ENCODE results near the gene GALNT8. TPM values are rescaled to one million over a fixed set of nuclear protein-coding genes. Genes with fewer than 3 reads are reported as not detected.

GALNT8 gene
- total RNA-seq, 2 experiments from 2014 or later = 0.97 to 1.3 TPM

- Mint-ChIP-seq H3K27ac (no peak overlapping the region), H3K36me3 (peaks cover 3% of the 10 kb centered on the region), H3K4me1 (ENCODE audit: low read depth) (no peaks in the 10 kb centered on the region), H3K4me3 (no peak overlapping the region), H3K9me3 (peaks cover 6% of the 10 kb centered on the region), H3K27me3 (peaks cover 3% of the 10 kb centered on the region)
- POLR2A ChIA-PET = no interaction called here
- intact Hi-C loops (cut with micrococcal nuclease) = no loop called here
- CTCF ChIA-PET = interaction anchor here (1.5 kb wide), 1 partner anchor 68 kb away, joined by 3 read pairs; no protein-coding TSS in a partner anchor
- DNase-seq = no peak
Measured at GRCh38 chr12:4786795-4787194, 66.6 kb downstream of the GALNT8 start.

GRCh38 chr12:4787965-4788364 is 67.8 kb downstream of the GALNT8 start:
- H3K27ac Mint-ChIP-seq = no peak overlapping the region
- CTCF ChIA-PET = no interaction called here

GRCh38 chr12:4789776-4790175 is 69.6 kb downstream of the GALNT8 start:
- no peak overlapping the region for H3K4me3 Mint-ChIP-seq
- no peaks in the 10 kb centered on the region for H3K27me3 Mint-ChIP-seq
- peaks cover 2% of the 10 kb centered on the region for H3K9me3 Mint-ChIP-seq
- intact Hi-C loops (cut with micrococcal nuclease) = no loop called here
- ChIA-PET POLR2A (no interaction called here), CTCF (no interaction called here)
- H3K36me3 Mint-ChIP-seq = no peaks in the 10 kb centered on the region
- no peak for DNase-seq
- no peaks in the 10 kb centered on the region for H3K4me1 Mint-ChIP-seq (ENCODE audit: low read depth)
- H3K27ac Mint-ChIP-seq = no peak overlapping the region

More at GRCh38 chr12:4787965-4788364, 67.8 kb downstream of the GALNT8 start:
- Mint-ChIP-seq H3K4me1 (ENCODE audit: low read depth) (no peaks in the 10 kb centered on the region), H3K36me3 (peaks cover 3% of the 10 kb centered on the region), H3K27me3 (peaks cover 2% of the 10 kb centered on the region), H3K9me3 (peaks cover 5% of the 10 kb centered on the region), H3K4me3 (no peak overlapping the region)
- POLR2A ChIA-PET = no interaction called here
- intact Hi-C loops (cut with micrococcal nuclease) = no loop called here
- no peak for DNase-seq

- POLR2A ChIA-PET = no interaction called here
- Mint-ChIP-seq H3K4me3 (no peak overlapping the region), H3K9me3 (peaks cover 2% of the 10 kb centered on the region), H3K4me1 (ENCODE audit: low read depth) (no peaks in the 10 kb centered on the region), H3K27me3 (no peaks in the 10 kb centered on the region), H3K27ac (no peak overlapping the region), H3K36me3 (no peaks in the 10 kb centered on the region)
- CTCF ChIA-PET = interaction anchor here (0.7 kb wide), 1 partner anchor 34 kb away, joined by 3 read pairs; no protein-coding TSS in a partner anchor
- DNase-seq = no peak
- intact Hi-C loops (cut with micrococcal nuclease) = no loop called here
Measured at GRCh38 chr12:4791497-4791896, 71.3 kb downstream of the GALNT8 start.

- no peak for DNase-seq
- H3K4me3 Mint-ChIP-seq = no peak overlapping the region
- peaks cover 2% of the 10 kb centered on the region for H3K9me3 Mint-ChIP-seq
- POLR2A ChIA-PET = no interaction called here
- intact Hi-C loops (cut with micrococcal nuclease) = no loop called here
- H3K4me1 Mint-ChIP-seq (ENCODE audit: low read depth) = no peaks in the 10 kb centered on the region
- no peaks in the 10 kb centered on the region for H3K36me3 Mint-ChIP-seq
- no peaks in the 10 kb centered on the region for H3K27me3 Mint-ChIP-seq
- no peak overlapping the region for H3K27ac Mint-ChIP-seq
- CTCF ChIA-PET = no interaction called here
Measured at GRCh38 chr12:4794491-4794890, 74.3 kb downstream of the GALNT8 start.

- ChIA-PET CTCF (no interaction called here), POLR2A (no interaction called here)
- intact Hi-C loops (cut with micrococcal nuclease) = no loop called here
- H3K36me3 Mint-ChIP-seq = no peaks in the 10 kb centered on the region
- H3K4me1 Mint-ChIP-seq (ENCODE audit: low read depth) = no peaks in the 10 kb centered on the region
- H3K4me3 Mint-ChIP-seq = no peak overlapping the region
- no peak for DNase-seq
- H3K27me3 Mint-ChIP-seq = no peaks in the 10 kb centered on the region
- H3K9me3 Mint-ChIP-seq = peaks cover 2% of the 10 kb centered on the region
- no peak overlapping the region for H3K27ac Mint-ChIP-seq
Measured at GRCh38 chr12:4796216-4796615, 76.0 kb downstream of the GALNT8 start.

- intact Hi-C loops (cut with micrococcal nuclease) = no loop called here
- Mint-ChIP-seq H3K4me1 (ENCODE audit: low read depth) (no peaks in the 10 kb centered on the region), H3K27me3 (no peaks in the 10 kb centered on the region), H3K36me3 (no peaks in the 10 kb centered on the region), H3K4me3 (no peak overlapping the region), H3K27ac (no peak overlapping the region), H3K9me3 (no peaks in the 10 kb centered on the region)
- ChIA-PET POLR2A (no interaction called here), CTCF (no interaction called here)
- DNase-seq = no peak
Measured at GRCh38 chr12:4796694-4797482, 76.7 kb downstream of the GALNT8 start.

- Mint-ChIP-seq H3K27ac (no peak overlapping the region), H3K4me1 (ENCODE audit: low read depth) (no peaks in the 10 kb centered on the region), H3K9me3 (no peaks in the 10 kb centered on the region), H3K36me3 (no peaks in the 10 kb centered on the region), H3K27me3 (peaks cover 11% of the 10 kb centered on the region), H3K4me3 (no peak overlapping the region)
- ChIA-PET POLR2A (no interaction called here), CTCF (no interaction called here)
- no peak for DNase-seq
- intact Hi-C loops (cut with micrococcal nuclease) = no loop called here
Measured at GRCh38 chr12:4800555-4800954, 80.4 kb downstream of the GALNT8 start.

- H3K36me3 Mint-ChIP-seq = no peaks in the 10 kb centered on the region
- intact Hi-C loops (cut with micrococcal nuclease) = no loop called here
- peaks cover 13% of the 10 kb centered on the region for H3K27me3 Mint-ChIP-seq
- ChIA-PET CTCF (no interaction called here), POLR2A (no interaction called here)
- peaks cover 18% of the 10 kb centered on the region for H3K4me1 Mint-ChIP-seq (ENCODE audit: low read depth)
- H3K27ac Mint-ChIP-seq = no peak overlapping the region
- no peak for DNase-seq
- H3K9me3 Mint-ChIP-seq = no peaks in the 10 kb centered on the region
- no peak overlapping the region for H3K4me3 Mint-ChIP-seq
Measured at GRCh38 chr12:4802841-4803240, 82.6 kb downstream of the GALNT8 start.

- Mint-ChIP-seq H3K4me1 (ENCODE audit: low read depth) (peaks cover 39% of the 10 kb centered on the region), H3K9me3 (no peaks in the 10 kb centered on the region), H3K4me3 (no peak overlapping the region), H3K27ac (peak overlapping the region; percentile 33), H3K27me3 (peaks cover 24% of the 10 kb centered on the region), H3K36me3 (no peaks in the 10 kb centered on the region)
- ChIA-PET CTCF (interaction anchor here (0.6 to 2.5 kb wide), 4 partner anchors 23 to 50 kb away, joined by 3 to 9 read pairs (median 4); no protein-coding TSS in a partner anchor), POLR2A (no interaction called here)
- peak; percentile 55 for DNase-seq
- intact Hi-C loops (cut with micrococcal nuclease) = loop anchor here (1.0 to 5.0 kb wide), 2 partner anchors 19 to 299 kb away; no protein-coding TSS in a partner anchor
Measured at GRCh38 chr12:4806439-4807115, 86.4 kb downstream of the GALNT8 start.

GRCh38 chr12:4807116-4807783 is 87.0 kb downstream of the GALNT8 start:
- POLR2A ChIA-PET = no interaction called here
- peaks cover 40% of the 10 kb centered on the region for H3K4me1 Mint-ChIP-seq (ENCODE audit: low read depth)
- no peaks in the 10 kb centered on the region for H3K36me3 Mint-ChIP-seq
- peak overlapping the region; percentile 3 for H3K4me3 Mint-ChIP-seq
- DNase-seq = peak; percentile 39
- intact Hi-C loops (cut with micrococcal nuclease) = loop anchor here (1.0 to 5.0 kb wide), 2 partner anchors 18 to 300 kb away; no protein-coding TSS in a partner anchor
- no peaks in the 10 kb centered on the region for H3K9me3 Mint-ChIP-seq
- H3K27me3 Mint-ChIP-seq = peaks cover 27% of the 10 kb centered on the region
- CTCF ChIA-PET = interaction anchor here (2.5 kb wide), 1 partner anchor 49 kb away, joined by 9 read pairs; no protein-coding TSS in a partner anchor
- peak overlapping the region; percentile 40 for H3K27ac Mint-ChIP-seq

GRCh38 chr12:4807813-4808212 is 87.6 kb downstream of the GALNT8 start:
- Mint-ChIP-seq H3K9me3 (no peaks in the 10 kb centered on the region), H3K36me3 (no peaks in the 10 kb centered on the region), H3K4me3 (no peak overlapping the region), H3K4me1 (ENCODE audit: low read depth) (peaks cover 40% of the 10 kb centered on the region), H3K27ac (no peak overlapping the region), H3K27me3 (peaks cover 27% of the 10 kb centered on the region)
- ChIA-PET CTCF (interaction anchor here (0.6 to 2.5 kb wide), 2 partner anchors 48 to 65 kb away, joined by 3 to 9 read pairs; no protein-coding TSS in a partner anchor), POLR2A (no interaction called here)
- DNase-seq = no peak
- intact Hi-C loops (cut with micrococcal nuclease) = loop anchor here (1.0 to 5.0 kb wide), 2 partner anchors 17 to 301 kb away; no protein-coding TSS in a partner anchor
